ENCODE measurements around the gene MYLK. TPM values are rescaled to one million over a fixed set of nuclear protein-coding genes. Genes with fewer than 3 reads are reported as not detected.
A peak's percentile ranks its signal among the peaks of the same experiment; 100 is the strongest.

MYLK gene
- total and polyA plus RNA-seq, 11 donors, result 3.2 to 20.7 (median 12.4) TPM

DNA sequence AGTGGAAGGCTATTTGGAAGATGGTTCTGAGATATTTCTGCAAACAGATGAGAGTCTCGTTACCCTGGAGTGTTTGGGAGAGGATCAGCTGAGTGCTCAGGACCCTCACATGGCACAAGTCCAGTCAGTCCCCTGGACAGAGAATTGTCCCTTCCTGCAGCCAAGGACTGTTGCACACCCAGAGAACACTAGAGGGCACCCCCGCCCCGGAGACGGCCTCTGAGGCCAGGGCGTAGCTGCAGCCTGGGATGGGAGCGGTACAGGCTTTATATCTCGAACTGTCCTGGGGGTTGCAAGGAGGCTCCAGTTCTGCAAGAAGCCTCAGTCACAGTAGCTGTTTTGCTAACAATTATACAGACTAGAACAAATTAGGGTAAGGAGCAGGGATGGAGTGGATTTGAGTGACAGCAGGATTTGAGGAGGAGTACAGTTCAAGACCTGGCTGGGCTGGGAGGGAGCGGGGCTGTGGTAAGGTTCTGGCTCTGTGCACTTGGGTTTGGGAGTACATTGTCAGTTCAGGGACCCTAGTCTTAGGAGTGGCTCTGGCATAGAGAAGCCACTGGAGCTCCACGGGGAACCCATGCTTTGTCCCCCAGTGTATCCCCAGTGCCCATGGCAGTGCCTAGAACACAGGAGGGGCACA, 231.7 kb downstream of the MYLK start:
- Histone ChIP-seq H3K27ac (peak overlapping the region; percentile 38 to 84 (median 59)), H3K4me3 (no peak overlapping the region), H3K27me3 (no peaks in the 10 kb centered on the region), H3K36me3 (peaks cover 0 to 10% (median 0%) of the 10 kb centered on the region in 9 donors), H3K9me3 (no peaks in the 10 kb centered on the region), H3K4me1 (peaks cover 0 to 39% (median 18%) of the 10 kb centered on the region in 12 donors)
- peak; percentile 79 to 88 (median 84) for DNase-seq
- ATAC-seq, result peak; percentile 87 to 95 (median 92)
- WGBS, 4 donors, result 19 to 25% (median 19%) methylated on average over 9 of the region's 9 CpGs
- TF ChIP-seq POLR2A (IDR thresholded peaks at IDR 0.05), result no peak
- TF ChIP-seq, protein P1, sequence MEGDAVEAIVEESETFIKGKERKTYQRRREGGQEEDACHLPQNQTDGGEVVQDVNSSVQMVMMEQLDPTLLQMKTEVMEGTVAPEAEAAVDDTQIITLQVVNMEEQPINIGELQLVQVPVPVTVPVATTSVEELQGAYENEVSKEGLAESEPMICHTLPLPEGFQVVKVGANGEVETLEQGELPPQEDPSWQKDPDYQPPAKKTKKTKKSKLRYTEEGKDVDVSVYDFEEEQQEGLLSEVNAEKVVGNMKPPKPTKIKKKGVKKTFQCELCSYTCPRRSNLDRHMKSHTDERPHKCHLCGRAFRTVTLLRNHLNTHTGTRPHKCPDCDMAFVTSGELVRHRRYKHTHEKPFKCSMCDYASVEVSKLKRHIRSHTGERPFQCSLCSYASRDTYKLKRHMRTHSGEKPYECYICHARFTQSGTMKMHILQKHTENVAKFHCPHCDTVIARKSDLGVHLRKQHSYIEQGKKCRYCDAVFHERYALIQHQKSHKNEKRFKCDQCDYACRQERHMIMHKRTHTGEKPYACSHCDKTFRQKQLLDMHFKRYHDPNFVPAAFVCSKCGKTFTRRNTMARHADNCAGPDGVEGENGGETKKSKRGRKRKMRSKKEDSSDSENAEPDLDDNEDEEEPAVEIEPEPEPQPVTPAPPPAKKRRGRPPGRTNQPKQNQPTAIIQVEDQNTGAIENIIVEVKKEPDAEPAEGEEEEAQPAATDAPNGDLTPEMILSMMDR (IDR thresholded peaks at IDR 0.05), result peak; percentile 88 to 98 (median 94)
- intact Hi-C loops (cut with DNase I), result loop anchor here (1.0 to 10.0 kb wide), 13 partner anchors 45 to 325 kb away; no protein-coding TSS in a partner anchor

DNA sequence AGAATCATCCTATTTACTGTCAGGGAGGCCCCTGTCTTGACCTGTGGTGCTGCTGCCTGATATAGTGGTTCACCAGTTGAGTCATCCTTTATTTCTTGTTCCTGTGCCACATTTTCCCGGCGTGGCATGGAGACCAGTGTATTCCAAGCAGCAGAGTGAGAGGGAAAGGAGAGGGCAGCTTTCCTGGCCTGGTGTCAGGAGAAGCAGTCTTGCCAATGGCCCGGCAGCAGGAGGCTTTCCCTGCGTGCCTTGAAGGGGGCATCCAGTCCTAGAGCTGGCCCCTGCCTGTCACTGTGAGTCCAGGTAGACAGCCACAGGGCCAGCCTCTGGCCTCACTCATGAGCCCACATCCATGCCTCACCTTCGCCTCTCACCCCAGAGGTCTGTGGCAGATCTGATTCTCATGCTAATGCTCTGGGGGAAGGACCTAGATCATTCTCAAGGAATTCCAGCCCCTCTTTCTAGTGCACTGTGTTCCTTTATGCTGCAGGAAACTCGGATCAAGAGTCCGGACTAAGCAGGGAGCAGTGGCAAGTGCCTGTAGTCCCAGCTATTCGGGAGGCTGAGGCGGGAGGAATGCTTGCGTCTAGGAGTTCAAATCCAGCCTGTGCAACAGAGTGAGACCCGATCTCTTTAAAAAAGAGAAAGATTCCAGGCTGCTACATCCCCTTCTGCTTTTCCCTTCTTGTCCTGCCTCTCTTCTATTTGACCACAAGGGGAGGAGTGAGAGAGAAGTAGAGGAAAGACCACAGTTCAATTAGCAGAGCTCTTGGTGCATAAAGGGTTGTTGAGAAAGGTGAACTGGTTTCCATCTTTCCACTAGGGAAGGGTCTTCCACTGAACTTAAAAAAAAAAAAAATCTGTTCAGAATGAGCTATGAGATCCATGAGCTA, 232.4 kb downstream of the MYLK start:
- DNase-seq (no peak), ATAC-seq (no peak)
- WGBS, 4 donors, result 76 to 87% (median 80%) methylated on average over 11 of the region's 11 CpGs
- no peak for TF ChIP-seq POLR2A (IDR thresholded peaks at IDR 0.05)
- TF ChIP-seq, protein P1 (IDR thresholded peaks at IDR 0.05), result no peak
- H3K4me3 ChIP-seq, result no peak overlapping the region
- H3K4me1 ChIP-seq, result peaks cover 0 to 34% (median 17%) of the 10 kb centered on the region in 12 donors
- intact Hi-C loops (cut with DNase I), result loop anchor here (1.0 to 10.0 kb wide), 13 partner anchors 46 to 326 kb away; no protein-coding TSS in a partner anchor
- H3K9me3 ChIP-seq, result no peaks in the 10 kb centered on the region
- peak overlapping the region in 1 of 12 donors; percentile 84 for H3K27ac ChIP-seq
- H3K36me3 ChIP-seq, result peaks cover 0 to 8% (median 0%) of the 10 kb centered on the region in 9 donors
- no peaks in the 10 kb centered on the region for H3K27me3 ChIP-seq

- no peak for ATAC-seq
- DNase-seq, result no peak
- intact Hi-C loops (cut with DNase I), result loop anchor here in 4 of 10 donors (5.0 to 10.0 kb wide), 5 partner anchors 47 to 327 kb away; no protein-coding TSS in a partner anchor
- Histone ChIP-seq H3K27ac (peak overlapping the region in 1 of 12 donors; percentile 84), H3K27me3 (no peaks in the 10 kb centered on the region), H3K36me3 (peaks cover 0 to 15% (median 0%) of the 10 kb centered on the region in 9 donors), H3K4me1 (peaks cover 0 to 26% (median 15%) of the 10 kb centered on the region in 12 donors), H3K4me3 (no peak overlapping the region), H3K9me3 (no peaks in the 10 kb centered on the region)
- 75 to 85% (median 81%) methylated on average over 7 to 8 of the region's 8 CpGs for WGBS, 4 donors
- TF ChIP-seq, protein P1 (IDR thresholded peaks at IDR 0.05), result no peak
- TF ChIP-seq POLR2A (IDR thresholded peaks at IDR 0.05), result no peak
These were observed 234.0 kb downstream of the MYLK start for GRCh38 chr3:123650101-123650500.
